Stimulated activated CD8-positive, alpha-beta memory T cell treated with anti-CD3 and anti-CD28 coated beads, Interleukin-7, amount 100 ng/mL, for 24 hours (primary cell): ENCODE results near the gene OLFM4.

ENCODE experiments used
- DNase-seq: peaks from one replicate; pipeline ENCODE4 v3.0.0-alpha.2; 2020; ENCODE audit warnings: low read depth

OLFM4 gene

GRCh38 chr13:53068585-53069520 lies 40.2 kb downstream of the OLFM4 start:
- no peak for DNase-seq

- no peak for DNase-seq
Measured at GRCh38 chr13:53069800-53070199, 41.2 kb downstream of the OLFM4 start.

- DNase-seq: no peak
Measured at GRCh38 chr13:53073711-53074110, 45.1 kb downstream of the OLFM4 start.

GRCh38 chr13:53074114-53074513 lies 45.5 kb downstream of the OLFM4 start:
- DNase-seq: no peak

- DNase-seq: no peak
Measured at GRCh38 chr13:53075356-53076041, 46.9 kb downstream of the OLFM4 start.

GRCh38 chr13:53079691-53080090 lies 51.1 kb downstream of the OLFM4 start:
- no peak for DNase-seq

- DNase-seq: no peak
Measured at GRCh38 chr13:53088871-53089270, 60.3 kb downstream of the OLFM4 start.

GRCh38 chr13:53089951-53090350 lies 61.3 kb downstream of the OLFM4 start:
- DNase-seq: no peak

GRCh38 chr13:53090461-53090860 lies 61.8 kb downstream of the OLFM4 start:
- no peak for DNase-seq

- no peak for DNase-seq
Measured at GRCh38 chr13:53092931-53093330, 64.3 kb downstream of the OLFM4 start.

GRCh38 chr13:53098455-53098854 lies 69.8 kb downstream of the OLFM4 start:
- no peak for DNase-seq

- no peak for DNase-seq
Measured at GRCh38 chr13:53100394-53101063, 71.9 kb downstream of the OLFM4 start.
